PC-9 (cell line): ENCODE results near the gene AKTIP. TPM values are rescaled to one million over a fixed set of nuclear protein-coding genes. Genes with fewer than 3 reads are reported as not detected.

Experiments
- BruUV-seq: library from RNA; stranded (reverse); fragments of 400-500 nt; replicated peaks from 2 replicates; lab custom pipeline; 2021; lab: Mats Ljungman, UMichigan
- CTCF ChIA-PET: fragments of 300-600 bp; sonication (Branson Sonifier 250); formaldehyde crosslinking; loops from one replicate; lab custom pipeline; 2022; ENCODE audit warnings: antibody characterized with exemption; lab: Charles Lee
- POLR2A ChIA-PET: fragments of 300-600 bp; sonication (Branson Sonifier 250); formaldehyde crosslinking; loops from one replicate; lab custom pipeline; 2022; ENCODE audit warnings: antibody characterized with exemption; ENCODE audit not compliant: unreplicated experiment; lab: Charles Lee
- DNase-seq, 2 experiments: peaks; one replicate each; pipeline versions ENCODE4 v3.0.0 to v3.0.0-alpha.2; 2015 to 2022; ENCODE audit warnings: mixed read lengths in 1 of 2
- H2AFZ ChIP-seq: fragments of 200-600 bp; sonication (generic); 2 replicates; pipeline ENCODE4 v1.8.1; 2017; ENCODE audit warnings: antibody characterized with exemption
- H3F3A ChIP-seq: fragments of 200-600 bp; sonication (generic); 2 replicates; pipeline ENCODE4 v1.8.1; 2017; ENCODE audit warnings: antibody characterized with exemption, mild to moderate bottlenecking, low read depth; ENCODE audit not compliant: insufficient read depth
- H3K27ac ChIP-seq: fragments of 200-600 bp; sonication (generic); 2 replicates; pipeline ENCODE4 v1.6.1; 2016; ENCODE audit warnings: mixed run types
- H3K27me3 ChIP-seq: fragments of 200-600 bp; sonication (generic); 2 replicates; pipeline ENCODE4 v1.6.1; 2016; ENCODE audit warnings: low read depth, mixed run types; ENCODE audit not compliant: insufficient read depth
- H3K36me3 ChIP-seq: fragments of 200-600 bp; sonication (generic); 2 replicates; pipeline ENCODE4 v1.6.1; 2016; ENCODE audit warnings: low read depth, mixed run types
- H3K4me1 ChIP-seq: fragments of 200-600 bp; sonication (generic); replicated peaks from 2 replicates; pipeline ENCODE4 v1.6.1; 2016; ENCODE audit warnings: mixed run types; ENCODE audit not compliant: insufficient read depth
- H3K4me2 ChIP-seq: fragments of 200-600 bp; sonication (generic); 2 replicates; pipeline ENCODE4 v1.6.1; 2017; ENCODE audit warnings: mixed run types
- H3K4me3 ChIP-seq: fragments of 200-600 bp; sonication (generic); 2 replicates; pipeline ENCODE4 v1.6.1; 2016; ENCODE audit warnings: mixed run types
- H3K79me2 ChIP-seq: fragments of 200-600 bp; sonication (generic); 2 replicates; pipeline ENCODE4 v1.6.1; 2017; ENCODE audit warnings: low read depth, mixed run types
- H3K9me2 ChIP-seq: fragments of 200-600 bp; sonication (generic); 2 replicates; pipeline ENCODE4 v1.8.1; 2017; ENCODE audit warnings: mild to moderate bottlenecking; ENCODE audit not compliant: insufficient read depth
- H3K9me3 ChIP-seq: fragments of 200-600 bp; sonication (generic); 2 replicates; pipeline ENCODE4 v1.8.1; 2016; ENCODE audit warnings: low read depth; ENCODE audit not compliant: insufficient read depth
- H4K20me1 ChIP-seq: fragments of 200-600 bp; sonication (generic); 2 replicates; pipeline ENCODE4 v1.8.1; 2017; ENCODE audit not compliant: insufficient read depth
- EZH2 ChIP-seq: fragments of 200-600 bp; sonication (generic); IDR thresholded peaks from 2 replicates; pipeline ENCODE4 v1.8.0; 2017; ENCODE audit warnings: antibody characterized with exemption, low read depth
- intact Hi-C: fragments of 100-400 bp; cut with micrococcal nuclease; formaldehyde crosslinking; loops from one replicate; pipeline ENCODE4 v1.10.0; 2022; ENCODE audit not compliant: unreplicated experiment
- total RNA-seq: library from RNA; stranded (reverse); gene quantifications from 2 replicates; pipeline ENCODE4 v1.2.3, GENCODE V29; 2021
- TF ChIP-seq, protein P1 (sequence below): fragments of 200-600 bp; sonication (generic); conservative IDR thresholded peaks from 2 replicates; pipeline ENCODE4 v1.6.1; 2017; ENCODE audit warnings: mixed run types, antibody characterized with exemption, mild to moderate bottlenecking, moderate library complexity

AKTIP gene
- total RNA-seq, 1 experiment from 2014 or later: 33.0 TPM

DNA sequence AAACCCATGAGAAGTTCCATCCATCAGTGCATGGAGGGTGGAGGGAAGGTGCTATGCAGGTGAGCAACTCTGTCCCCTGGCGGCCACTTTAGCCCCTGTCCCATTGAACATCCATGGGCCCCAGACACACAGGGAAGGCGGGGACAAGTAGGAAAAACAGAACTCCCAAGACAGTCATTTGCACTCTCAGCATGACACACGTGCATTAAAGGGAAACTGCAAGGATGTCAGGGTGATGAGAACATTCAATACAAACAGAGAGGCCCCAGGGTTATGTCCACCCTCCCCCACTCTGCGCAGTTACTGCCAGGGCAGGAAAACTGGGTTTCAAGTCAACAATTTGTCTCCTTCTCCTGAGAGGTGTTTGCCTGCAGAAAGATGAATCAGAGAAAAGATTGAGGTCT lies 44.0 kb upstream of the AKTIP start:
- H3K9me3 ChIP-seq: no peaks in the 10 kb centered on the region
- no peak overlapping the region for H3K4me2 ChIP-seq
- H3K4me1 ChIP-seq: no peaks in the 10 kb centered on the region
- H3K36me3 ChIP-seq: no peaks in the 10 kb centered on the region
- TF ChIP-seq EZH2: no peak
- TF ChIP-seq, protein P1, sequence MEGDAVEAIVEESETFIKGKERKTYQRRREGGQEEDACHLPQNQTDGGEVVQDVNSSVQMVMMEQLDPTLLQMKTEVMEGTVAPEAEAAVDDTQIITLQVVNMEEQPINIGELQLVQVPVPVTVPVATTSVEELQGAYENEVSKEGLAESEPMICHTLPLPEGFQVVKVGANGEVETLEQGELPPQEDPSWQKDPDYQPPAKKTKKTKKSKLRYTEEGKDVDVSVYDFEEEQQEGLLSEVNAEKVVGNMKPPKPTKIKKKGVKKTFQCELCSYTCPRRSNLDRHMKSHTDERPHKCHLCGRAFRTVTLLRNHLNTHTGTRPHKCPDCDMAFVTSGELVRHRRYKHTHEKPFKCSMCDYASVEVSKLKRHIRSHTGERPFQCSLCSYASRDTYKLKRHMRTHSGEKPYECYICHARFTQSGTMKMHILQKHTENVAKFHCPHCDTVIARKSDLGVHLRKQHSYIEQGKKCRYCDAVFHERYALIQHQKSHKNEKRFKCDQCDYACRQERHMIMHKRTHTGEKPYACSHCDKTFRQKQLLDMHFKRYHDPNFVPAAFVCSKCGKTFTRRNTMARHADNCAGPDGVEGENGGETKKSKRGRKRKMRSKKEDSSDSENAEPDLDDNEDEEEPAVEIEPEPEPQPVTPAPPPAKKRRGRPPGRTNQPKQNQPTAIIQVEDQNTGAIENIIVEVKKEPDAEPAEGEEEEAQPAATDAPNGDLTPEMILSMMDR: peak; percentile 47; the same call in 1 of the 2 replicates
- no TSS peak for BruUV-seq
- H3K9me2 ChIP-seq: no peaks in the 10 kb centered on the region
- H3F3A ChIP-seq: no peaks in the 10 kb centered on the region
- H4K20me1 ChIP-seq: no peaks in the 10 kb centered on the region
- DNase-seq: no peak
- H2AFZ ChIP-seq: no peak overlapping the region
- no peaks in the 10 kb centered on the region for H3K27me3 ChIP-seq
- H3K4me3 ChIP-seq: no peak overlapping the region
- intact Hi-C loops: no loop called here
- ChIA-PET CTCF (no interaction called here), POLR2A (no interaction called here)
- H3K79me2 ChIP-seq: no peaks in the 10 kb centered on the region
- no peak overlapping the region for H3K27ac ChIP-seq

DNA sequence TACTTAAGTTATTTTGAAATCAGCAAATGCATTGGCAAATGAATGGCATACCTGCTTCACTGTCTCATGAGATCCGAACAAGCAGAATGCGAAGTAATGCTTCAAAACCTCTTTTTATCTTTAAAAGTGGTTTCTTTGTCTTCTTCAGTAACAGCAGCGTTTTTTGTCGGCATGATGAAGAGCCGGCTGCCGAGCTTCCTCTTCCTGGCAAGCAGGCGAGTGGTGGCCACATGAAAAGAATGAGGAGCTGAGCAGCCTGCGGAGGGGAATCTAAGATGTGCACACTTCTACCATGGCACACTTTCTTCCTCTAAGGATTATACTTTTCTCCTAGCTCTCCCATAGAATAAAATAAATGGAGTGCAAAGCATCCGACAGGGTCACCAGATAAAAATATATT lies 42.4 kb upstream of the AKTIP start:
- H3K9me2 ChIP-seq: no peaks in the 10 kb centered on the region
- no peak overlapping the region for H3K4me2 ChIP-seq
- no peaks in the 10 kb centered on the region for H4K20me1 ChIP-seq
- H3F3A ChIP-seq: no peaks in the 10 kb centered on the region
- POLR2A ChIA-PET: no interaction called here
- intact Hi-C loops: no loop called here
- no peak overlapping the region for H2AFZ ChIP-seq
- H3K27me3 ChIP-seq: no peaks in the 10 kb centered on the region
- CTCF ChIA-PET: no interaction called here
- DNase-seq: no peak
- no peaks in the 10 kb centered on the region for H3K36me3 ChIP-seq
- no TSS peak for BruUV-seq
- H3K79me2 ChIP-seq: no peaks in the 10 kb centered on the region
- H3K9me3 ChIP-seq: no peaks in the 10 kb centered on the region
- TF ChIP-seq, protein P1: no peak
- no peak for TF ChIP-seq EZH2
- no peak overlapping the region for H3K27ac ChIP-seq
- H3K4me3 ChIP-seq: no peak overlapping the region
- H3K4me1 ChIP-seq: no peaks in the 10 kb centered on the region

DNA sequence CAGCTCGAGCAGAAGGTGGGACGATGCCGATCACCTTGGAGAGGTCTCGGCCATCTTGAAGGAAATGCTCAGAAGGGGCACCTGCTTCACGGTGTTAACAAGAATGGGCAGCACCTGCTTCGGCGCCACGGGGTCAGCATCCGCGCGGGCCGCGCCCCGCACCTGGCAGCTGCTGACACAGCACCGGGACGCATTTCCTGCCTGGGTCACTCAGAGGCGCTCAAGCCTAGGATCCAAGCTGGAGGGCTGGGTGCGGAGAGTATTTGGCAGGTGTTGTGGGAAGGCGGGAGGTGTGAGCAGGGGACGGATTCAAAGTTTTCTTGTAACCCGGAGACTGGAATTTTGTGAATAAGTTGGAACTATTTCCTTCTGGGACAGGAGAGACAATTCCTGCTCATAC lies 39.3 kb upstream of the AKTIP start:
- H3F3A ChIP-seq: no peaks in the 10 kb centered on the region
- ChIA-PET CTCF (no interaction called here), POLR2A (no interaction called here)
- TF ChIP-seq EZH2: no peak
- TF ChIP-seq, protein P1: no peak
- H3K4me2 ChIP-seq: no peak overlapping the region
- no peaks in the 10 kb centered on the region for H3K9me2 ChIP-seq
- H3K9me3 ChIP-seq: no peaks in the 10 kb centered on the region
- H3K27ac ChIP-seq: no peak overlapping the region
- no TSS peak for BruUV-seq
- intact Hi-C loops: no loop called here
- H4K20me1 ChIP-seq: no peaks in the 10 kb centered on the region
- no peak overlapping the region for H2AFZ ChIP-seq
- H3K4me3 ChIP-seq: no peak overlapping the region
- H3K4me1 ChIP-seq: no peaks in the 10 kb centered on the region
- DNase-seq: no peak
- no peaks in the 10 kb centered on the region for H3K36me3 ChIP-seq
- no peaks in the 10 kb centered on the region for H3K79me2 ChIP-seq
- no peaks in the 10 kb centered on the region for H3K27me3 ChIP-seq
